ENCODE data around the gene SEC63. TPM values are rescaled to one million over a fixed set of nuclear protein-coding genes. Genes with fewer than 3 reads are reported as not detected.

SEC63 gene
- total RNA-seq, 4 donors from 2014 or later, result 34.8 to 80.9 (median 41.3) TPM

GRCh38 chr6:107871016-107871415 is 87.0 kb downstream of the SEC63 start:
- Histone ChIP-seq H3K27me3 (no peaks in the 10 kb centered on the region), H3K27ac (no peak overlapping the region), H3K4me1 (no peaks in the 10 kb centered on the region), H3K9me3 (no peaks in the 10 kb centered on the region), H3K4me3 (no peak overlapping the region), H3K36me3 (peaks cover 0 to 26% (median 0%) of the 10 kb centered on the region in 3 donors)
- TF ChIP-seq CTCF (IDR thresholded peaks at IDR 0.05) (no peak), POLR2A (IDR thresholded peaks at IDR 0.05) (no peak)
- no peak for DNase-seq

GRCh38 chr6:107870381-107870780 is 87.6 kb downstream of the SEC63 start:
- TF ChIP-seq CTCF (IDR thresholded peaks at IDR 0.05) (no peak), POLR2A (IDR thresholded peaks at IDR 0.05) (no peak)
- Histone ChIP-seq H3K9me3 (no peaks in the 10 kb centered on the region), H3K36me3 (peaks cover 0 to 20% (median 0%) of the 10 kb centered on the region in 3 donors), H3K4me1 (no peaks in the 10 kb centered on the region), H3K27ac (no peak overlapping the region), H3K4me3 (no peak overlapping the region), H3K27me3 (no peaks in the 10 kb centered on the region)
- no peak for DNase-seq

- H3K4me3 ChIP-seq, result no peak overlapping the region
- no peaks in the 10 kb centered on the region for H3K4me1 ChIP-seq
- H3K27ac ChIP-seq, result no peak overlapping the region
- TF ChIP-seq POLR2A (IDR thresholded peaks at IDR 0.05), result no peak
- TF ChIP-seq CTCF (IDR thresholded peaks at IDR 0.05), result no peak
- no peaks in the 10 kb centered on the region for H3K9me3 ChIP-seq
- H3K27me3 ChIP-seq, result no peaks in the 10 kb centered on the region
- H3K36me3 ChIP-seq, result peaks cover 0 to 18% (median 0%) of the 10 kb centered on the region in 3 donors
- DNase-seq, result no peak
Observed at GRCh38 chr6:107869871-107870270, 88.1 kb downstream of the SEC63 start.

- Histone ChIP-seq H3K27me3 (no peaks in the 10 kb centered on the region), H3K9me3 (no peaks in the 10 kb centered on the region), H3K27ac (no peak overlapping the region), H3K4me1 (no peaks in the 10 kb centered on the region), H3K4me3 (no peak overlapping the region), H3K36me3 (peaks cover 0 to 18% (median 0%) of the 10 kb centered on the region in 3 donors)
- no peak for TF ChIP-seq POLR2A (IDR thresholded peaks at IDR 0.05)
- no peak for TF ChIP-seq CTCF (IDR thresholded peaks at IDR 0.05)
- no peak for DNase-seq
Observed at GRCh38 chr6:107868867-107869611, 89.0 kb downstream of the SEC63 start.

GRCh38 chr6:107867302-107867615 is 90.7 kb downstream of the SEC63 start:
- DNase-seq, result no peak
- Histone ChIP-seq H3K4me1 (no peaks in the 10 kb centered on the region), H3K27ac (no peak overlapping the region)

More at GRCh38 chr6:107867302-107867615, 90.7 kb downstream of the SEC63 start:
- no peaks in the 10 kb centered on the region for H3K27me3 ChIP-seq
- H3K4me3 ChIP-seq, result no peak overlapping the region
- TF ChIP-seq POLR2A (IDR thresholded peaks at IDR 0.05), result no peak
- no peak for TF ChIP-seq CTCF (IDR thresholded peaks at IDR 0.05)
- peaks cover 0 to 18% (median 0%) of the 10 kb centered on the region in 3 donors for H3K36me3 ChIP-seq
- no peaks in the 10 kb centered on the region for H3K9me3 ChIP-seq
